IMR-90 (cell line): ENCODE measurements around the gene MICA. TPM values are rescaled to one million over a fixed set of nuclear protein-coding genes. Genes with fewer than 3 reads are reported as not detected.

Experiments
- ATAC-seq: fragments of 200-7000 bp; cut with Tn5 transposase; 2 replicates; pipeline ENCODE4 v1.9.1; 2020; ENCODE audit warnings: low read depth, mild to moderate bottlenecking, moderate library complexity
- BruUV-seq: library from RNA; stranded (reverse); fragments of 400-500 nt; replicated peaks from 2 replicates; lab custom pipeline; 2021; lab: Mats Ljungman, UMichigan
- CTCF ChIA-PET: fragments of 300-600 bp; formaldehyde crosslinking; extraction: SDS; loops from one replicate; lab custom pipeline; 2021; ENCODE audit warnings: antibody characterized with exemption; lab: Yijun Ruan, JAX
- POLR2A ChIA-PET: fragments of 300-600 bp; sonication (Branson Sonifier 250); formaldehyde crosslinking; loops from one replicate; lab custom pipeline; 2022; ENCODE audit warnings: antibody characterized with exemption; ENCODE audit not compliant: unreplicated experiment; lab: Charles Lee
- DNase-seq: peaks from one replicate; pipeline ENCODE4 v3.0.0; 2013
- H2AFZ ChIP-seq: replicated peaks from 2 replicates; pipeline ENCODE3; 2013; ENCODE audit warnings: low read length, mild to moderate bottlenecking; ENCODE audit not compliant: poor library complexity
- H2AK5ac ChIP-seq: 2 replicates; pipeline ENCODE4 v1.6.1; 2013; ENCODE audit warnings: low read depth, low read length, inconsistent platforms
- H2AK9ac ChIP-seq: replicated peaks from 2 replicates; pipeline ENCODE3; 2013; ENCODE audit warnings: mild to moderate bottlenecking, low read depth, low read length, moderate library complexity; ENCODE audit not compliant: poor library complexity
- H2BK120ac ChIP-seq: 2 replicates; pipeline ENCODE4 v1.6.1; 2013; ENCODE audit warnings: low read depth, low read length, inconsistent platforms
- H2BK15ac ChIP-seq: 3 replicates; pipeline ENCODE4 v1.6.1; 2013; ENCODE audit warnings: low read depth, low read length, inconsistent platforms
- H2BK20ac ChIP-seq: 2 replicates; pipeline ENCODE4 v1.6.1; 2013; ENCODE audit warnings: low read depth, mild to moderate bottlenecking, inconsistent platforms, low read length, moderate library complexity
- H2BK5ac ChIP-seq: 2 replicates; pipeline ENCODE4 v1.6.1; 2013; ENCODE audit warnings: mild to moderate bottlenecking, low read depth, low read length, inconsistent platforms; ENCODE audit not compliant: poor library complexity, severe bottlenecking
- H3K14ac ChIP-seq: replicated peaks from 2 replicates; pipeline ENCODE4 v1.6.1; 2013; ENCODE audit warnings: low read depth, low read length, inconsistent platforms
- H3K18ac ChIP-seq: 2 replicates; pipeline ENCODE4 v1.6.1; 2013; ENCODE audit warnings: low read depth, low read length, control low read depth
- H3K23ac ChIP-seq: 2 replicates; pipeline ENCODE4 v1.6.1; 2013; ENCODE audit warnings: low read depth, low read length, inconsistent platforms
- H3K27ac ChIP-seq: 2 replicates; pipeline ENCODE4 v1.5.1; 2013; ENCODE audit warnings: mild to moderate bottlenecking, control low read depth, low read length; ENCODE audit not compliant: insufficient read depth
- H3K27me3 ChIP-seq: 2 replicates; pipeline ENCODE4 v1.6.1; 2013; ENCODE audit warnings: low read length; ENCODE audit not compliant: control insufficient read depth, insufficient read depth
- H3K36me3 ChIP-seq: 2 replicates; pipeline ENCODE4 v1.6.1; 2013; ENCODE audit warnings: low read length, mixed read lengths; ENCODE audit not compliant: control insufficient read depth, insufficient read depth
- H3K4ac ChIP-seq: 2 replicates; pipeline ENCODE4 v1.6.1; 2013; ENCODE audit warnings: low read depth, low read length, inconsistent platforms
- H3K4me1 ChIP-seq: 2 replicates; pipeline ENCODE4 v1.6.1; 2013; ENCODE audit warnings: low read length, mixed read lengths; ENCODE audit not compliant: control insufficient read depth, insufficient read depth
- H3K4me2 ChIP-seq: 2 replicates; pipeline ENCODE4 v1.6.1; 2013; ENCODE audit warnings: low read depth, mild to moderate bottlenecking, control low read depth, low read length, moderate library complexity
- H3K4me3 ChIP-seq: 2 replicates; pipeline ENCODE4 v1.5.1; 2013; ENCODE audit warnings: low read depth, mild to moderate bottlenecking, control low read depth, low read length, moderate library complexity; ENCODE audit not compliant: insufficient read depth
- H3K56ac ChIP-seq: 2 replicates; pipeline ENCODE4 v1.6.1; 2013; ENCODE audit warnings: low read length, inconsistent platforms; ENCODE audit not compliant: insufficient read depth; ENCODE audit errors: extremely low read depth
- H3K79me1 ChIP-seq, 2 experiments: 2 replicates each; pipeline ENCODE4 v1.6.1; 2013; ENCODE audit warnings: low read length in 2 of 2, inconsistent platforms in 1 of 2, low read depth in 1 of 2
- H3K9ac ChIP-seq: 2 replicates; pipeline ENCODE4 v1.6.1; 2013; ENCODE audit warnings: low read depth, low read length, control low read depth
- H3K9me1 ChIP-seq: 2 replicates; pipeline ENCODE4 v1.6.1; 2013; ENCODE audit warnings: low read length, inconsistent platforms; ENCODE audit not compliant: insufficient read depth
- H3K9me3 ChIP-seq: 2 replicates; pipeline ENCODE4 v1.6.1; 2013; ENCODE audit warnings: low read length; ENCODE audit not compliant: control insufficient read depth, insufficient read depth
- H4K20me1 ChIP-seq: 2 replicates; pipeline ENCODE4 v1.6.1; 2013; ENCODE audit warnings: low read length, inconsistent platforms; ENCODE audit not compliant: insufficient read depth
- H4K5ac ChIP-seq: 2 replicates; pipeline ENCODE4 v1.6.1; 2013; ENCODE audit warnings: mild to moderate bottlenecking, low read depth, low read length, control low read depth
- H4K8ac ChIP-seq, 2 experiments: 2 replicates each; pipeline ENCODE4 v1.6.1; 2013; ENCODE audit warnings: low read depth in 2 of 2, low read length in 2 of 2, control low read depth in 1 of 2, inconsistent platforms in 1 of 2
- H4K91ac ChIP-seq: 2 replicates; pipeline ENCODE4 v1.6.1; 2013; ENCODE audit warnings: low read depth, low read length, inconsistent platforms; ENCODE audit not compliant: insufficient read depth
- BHLHE40 ChIP-seq: fragments of 150-350 bp; IDR thresholded peaks from 2 replicates; pipeline ENCODE4 v1.6.1; 2016; ENCODE audit warnings: mild to moderate bottlenecking, low read depth, low read length
- CHD1 ChIP-seq: IDR thresholded peaks from 2 replicates; pipeline ENCODE4 v1.6.1; 2012; ENCODE audit warnings: low read depth, low read length, improper control_type of control experiment
- FOS ChIP-seq: fragments of 150-350 bp; IDR thresholded peaks from 2 replicates; pipeline ENCODE4 v1.6.1; 2016; ENCODE audit warnings: low read depth, low read length
- MAFK ChIP-seq: IDR thresholded peaks from 2 replicates; pipeline ENCODE4 v1.6.1; 2012; ENCODE audit warnings: low read depth, low read length, improper control_type of control experiment
- MXI1 ChIP-seq: IDR thresholded peaks from 2 replicates; pipeline ENCODE4 v1.6.1; 2012; ENCODE audit warnings: low read depth, mild to moderate bottlenecking, low read length, moderate library complexity, borderline replicate concordance
- NFE2L2 ChIP-seq: fragments of 150-350 bp; IDR thresholded peaks from 2 replicates; pipeline ENCODE4 v1.6.1; 2016; ENCODE audit warnings: low read depth, mild to moderate bottlenecking, low read length
- POLR2A ChIP-seq: IDR thresholded peaks from 2 replicates; pipeline ENCODE4 v1.6.1; 2012; ENCODE audit warnings: mild to moderate bottlenecking, low read depth, low read length
- RCOR1 ChIP-seq: IDR thresholded peaks from 2 replicates; pipeline ENCODE4 v1.6.1; 2012; ENCODE audit warnings: mild to moderate bottlenecking, low read length, improper control_type of control experiment; ENCODE audit not compliant: insufficient replicate concordance
- RFX5 ChIP-seq: IDR thresholded peaks from 2 replicates; pipeline ENCODE4 v1.8.0; 2012; ENCODE audit warnings: low read depth, mild to moderate bottlenecking, low read length, moderate library complexity
- SMC3 ChIP-seq: fragments of 150-350 bp; IDR thresholded peaks from 2 replicates; pipeline ENCODE4 v1.6.1; 2016; ENCODE audit warnings: low read depth, mild to moderate bottlenecking, antibody characterized with exemption, low read length, moderate library complexity
- WGBS, 2 experiments: methylation state at CpG; one replicate each; pipeline versions ENCODE4 v1.1.5 to v1.1.7; 2013; ENCODE audit warnings: missing lambda C conversion rate in 2 of 2; ENCODE audit not compliant: insufficient read length in 1 of 2; ENCODE audit errors: extremely low coverage in 2 of 2; 5-methylcytosine and 5-hydroxymethylcytosine counted together
- dilution Hi-C: fragments of 300-500 bp; cut with HindIII; formaldehyde crosslinking; loops from one replicate; pipeline ENCODE4 v1.14.3; 2018; ENCODE audit warnings: low sequenced_read_pairs; ENCODE audit not compliant: unreplicated experiment
- in situ Hi-C: fragments of 300-500 bp; cut with MboI; formaldehyde crosslinking; loops from 3 replicates; pipeline ENCODE4 v1.14.3; 2019; ENCODE audit warnings: low sequenced_read_pairs, inconsistent platforms, mixed read lengths
- intact Hi-C: fragments of 100-400 bp; cut with micrococcal nuclease; formaldehyde crosslinking; loops from 2 replicates; pipeline ENCODE4 v1.10.0; 2022
- polyA plus RNA-seq, 3 experiments: library from polyadenylated mRNA; depleted of rRNA; stranded (reverse); fragments of >200 nt; gene quantifications; 2 replicates each; pipeline ENCODE4 v1.2.3, GENCODE V29; 2012; ENCODE audit warnings: low replicate concordance in 1 of 3
- total RNA-seq: library from RNA; depleted of rRNA; stranded (reverse); fragments of >200 nt; gene quantifications from 2 replicates; pipeline ENCODE4 v1.2.3, GENCODE V29; 2012
- TF ChIP-seq, protein P1 (sequence below): conservative IDR thresholded peaks from 2 replicates; pipeline ENCODE4 v1.5.1; 2012; ENCODE audit warnings: mild to moderate bottlenecking, low read depth, low read length, improper control_type of control experiment
- TF ChIP-seq, protein P2 (sequence below): fragments of 150-350 bp; IDR thresholded peaks from 2 replicates; pipeline ENCODE4 v1.6.1; 2016; ENCODE audit warnings: low read depth, mild to moderate bottlenecking, low read length, moderate library complexity, borderline replicate concordance

The MICA gene
- total and polyA plus RNA-seq, 2 of the 4 experiments (the other 2 are of a cell fraction) = 55.9 to 67.7 TPM

DNA sequence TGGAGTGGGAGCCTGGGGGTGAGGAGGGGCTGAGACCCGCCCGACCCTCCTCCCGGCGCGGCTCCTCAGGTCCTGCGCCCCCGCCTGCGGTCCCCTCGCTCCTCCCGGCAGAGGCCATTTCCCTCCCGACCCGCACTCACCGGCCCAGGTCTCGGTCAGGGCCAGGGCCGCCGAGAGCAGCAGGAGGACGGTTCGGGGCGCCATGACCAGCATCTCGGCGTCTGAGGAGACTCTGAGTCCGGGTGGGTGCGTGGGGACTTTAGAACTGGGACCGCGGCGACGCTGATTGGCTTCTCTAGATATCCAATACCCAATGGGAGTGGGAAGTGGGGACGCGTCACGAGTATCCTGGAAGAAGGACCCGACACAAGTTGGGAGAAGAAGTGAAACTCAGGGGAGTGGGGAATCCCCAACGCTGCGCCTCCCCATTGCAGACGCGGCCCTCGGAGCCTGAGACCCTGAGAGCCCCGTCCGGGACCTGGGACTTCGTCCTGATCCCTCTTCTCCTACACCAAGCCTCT lies 46.4 kb upstream of the MICA start, which contains the start of gene HLA-B:
Gene HLA-B, minus strand, starts transcription at position 234 of the 521 bp plus-strand sequence. Its CDS starts 21 bp downstream, at position 213.
- no CpG with 5 or more reads among the region's 39 CpGs for WGBS, 2 experiments
- H3K4me2 ChIP-seq = peak within 1 kb of the TSS; percentile 99

More for the DNA sequence above, 46.4 kb upstream of the MICA start, which contains the start of gene HLA-B:
- Histone ChIP-seq H3K4me3 (peak within 1 kb of the TSS; percentile 64), H4K20me1 (peaks cover 7% of the 10 kb centered on the region; the same call in 1 of the 2 replicates), H3K27ac (peak within 1 kb of the TSS; percentile 48; the same call in 1 of the 2 replicates), H2AK5ac (no peak within 1 kb of the TSS; the same call in 1 of the 2 replicates), H3K4ac (peak within 1 kb of the TSS; percentile 72), H3K9me3 (no peaks in the 10 kb centered on the region), H3K14ac (peak within 1 kb of the TSS; percentile 85), H2BK120ac (no peak within 1 kb of the TSS), H3K27me3 (peaks cover 15% of the 10 kb centered on the region), H2BK5ac (no peak within 1 kb of the TSS), H3K9ac (peak within 1 kb of the TSS; percentile 90), H3K36me3 (peaks cover 13% of the 10 kb centered on the region), H2BK15ac (no peak within 1 kb of the TSS), H3K18ac (peak within 1 kb of the TSS; percentile 92), H3K4me1 (peaks cover 4% of the 10 kb centered on the region; the same call in 1 of the 2 replicates), H4K91ac (no peak within 1 kb of the TSS), H3K23ac (no peak within 1 kb of the TSS), H4K8ac (peak within 1 kb of the TSS; percentile 60 to 90; a peak in 2 of 4 replicates), H3K56ac (no peak within 1 kb of the TSS), H3K9me1 (peaks cover 11% of the 10 kb centered on the region; the same call in 1 of the 2 replicates), H3K79me1 (peaks cover 5 to 17% of the 10 kb centered on the region in 2 experiments; a peak in 3 of 4 replicates), H4K5ac (peak within 1 kb of the TSS; percentile 98; the same call in 1 of the 2 replicates), H2BK20ac (no peak within 1 kb of the TSS), H2AK9ac (no peak within 1 kb of the TSS), H2AFZ (peak within 1 kb of the TSS; percentile 86)
- peak; percentile 87 for DNase-seq
- ChIA-PET CTCF (no interaction called here), POLR2A (no interaction called here)
- intact Hi-C loops (loop anchor here (1.0 kb wide), 1 partner anchor 85 kb away; the partner anchor contains the start of gene HLA-C), in situ Hi-C loops (no loop called here), dilution Hi-C loops (no loop called here)
- peak; percentile 96 for ATAC-seq
- TF ChIP-seq POLR2A (peak; percentile 76), FOS (no peak), NFE2L2 (no peak), SMC3 (no peak), MXI1 (no peak), BHLHE40 (no peak; the same call in 1 of the 2 replicates), RFX5 (peak; percentile 94), CHD1 (no peak), RCOR1 (no peak), MAFK (no peak)
- TF ChIP-seq, protein P1, sequence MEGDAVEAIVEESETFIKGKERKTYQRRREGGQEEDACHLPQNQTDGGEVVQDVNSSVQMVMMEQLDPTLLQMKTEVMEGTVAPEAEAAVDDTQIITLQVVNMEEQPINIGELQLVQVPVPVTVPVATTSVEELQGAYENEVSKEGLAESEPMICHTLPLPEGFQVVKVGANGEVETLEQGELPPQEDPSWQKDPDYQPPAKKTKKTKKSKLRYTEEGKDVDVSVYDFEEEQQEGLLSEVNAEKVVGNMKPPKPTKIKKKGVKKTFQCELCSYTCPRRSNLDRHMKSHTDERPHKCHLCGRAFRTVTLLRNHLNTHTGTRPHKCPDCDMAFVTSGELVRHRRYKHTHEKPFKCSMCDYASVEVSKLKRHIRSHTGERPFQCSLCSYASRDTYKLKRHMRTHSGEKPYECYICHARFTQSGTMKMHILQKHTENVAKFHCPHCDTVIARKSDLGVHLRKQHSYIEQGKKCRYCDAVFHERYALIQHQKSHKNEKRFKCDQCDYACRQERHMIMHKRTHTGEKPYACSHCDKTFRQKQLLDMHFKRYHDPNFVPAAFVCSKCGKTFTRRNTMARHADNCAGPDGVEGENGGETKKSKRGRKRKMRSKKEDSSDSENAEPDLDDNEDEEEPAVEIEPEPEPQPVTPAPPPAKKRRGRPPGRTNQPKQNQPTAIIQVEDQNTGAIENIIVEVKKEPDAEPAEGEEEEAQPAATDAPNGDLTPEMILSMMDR = no peak
- TF ChIP-seq, protein P2, sequence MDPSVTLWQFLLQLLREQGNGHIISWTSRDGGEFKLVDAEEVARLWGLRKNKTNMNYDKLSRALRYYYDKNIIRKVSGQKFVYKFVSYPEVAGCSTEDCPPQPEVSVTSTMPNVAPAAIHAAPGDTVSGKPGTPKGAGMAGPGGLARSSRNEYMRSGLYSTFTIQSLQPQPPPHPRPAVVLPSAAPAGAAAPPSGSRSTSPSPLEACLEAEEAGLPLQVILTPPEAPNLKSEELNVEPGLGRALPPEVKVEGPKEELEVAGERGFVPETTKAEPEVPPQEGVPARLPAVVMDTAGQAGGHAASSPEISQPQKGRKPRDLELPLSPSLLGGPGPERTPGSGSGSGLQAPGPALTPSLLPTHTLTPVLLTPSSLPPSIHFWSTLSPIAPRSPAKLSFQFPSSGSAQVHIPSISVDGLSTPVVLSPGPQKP = no peak
- no TSS peak for BruUV-seq
